ENCODE data around the gene LRRC4C. TPM values are rescaled to one million over a fixed set of nuclear protein-coding genes. Genes with fewer than 3 reads are reported as not detected.

Gene LRRC4C
- total RNA-seq, 6 donors from 2014 or later, result 0.37 to 1.2 (median 1.0) TPM; not detected in 2

- no peaks in the 10 kb centered on the region for H3K27me3 ChIP-seq
- no peak for DNase-seq
- H3K4me1 ChIP-seq, result no peaks in the 10 kb centered on the region
- no peak for ATAC-seq (ENCODE audit: low FRiP score in 2 of 2)
- no peak overlapping the region for H3K27ac ChIP-seq
- WGBS, 2 donors, result 48 to 50% methylated on average over 2 of the region's 2 CpGs
- H3K9me3 ChIP-seq, result no peaks in the 10 kb centered on the region
- no peaks in the 10 kb centered on the region for H3K36me3 ChIP-seq
- no peak overlapping the region for H3K4me3 ChIP-seq
- TF ChIP-seq POLR2AphosphoS5 (IDR thresholded peaks at IDR 0.05) (no peak), EP300 (IDR thresholded peaks at IDR 0.05) (no peak), POLR2A (IDR thresholded peaks at IDR 0.05) (no peak), CTCF (IDR thresholded peaks at IDR 0.05) (no peak)
Observed at GRCh38 chr11:41113160-41113559, 346.3 kb downstream of the LRRC4C start.

DNA sequence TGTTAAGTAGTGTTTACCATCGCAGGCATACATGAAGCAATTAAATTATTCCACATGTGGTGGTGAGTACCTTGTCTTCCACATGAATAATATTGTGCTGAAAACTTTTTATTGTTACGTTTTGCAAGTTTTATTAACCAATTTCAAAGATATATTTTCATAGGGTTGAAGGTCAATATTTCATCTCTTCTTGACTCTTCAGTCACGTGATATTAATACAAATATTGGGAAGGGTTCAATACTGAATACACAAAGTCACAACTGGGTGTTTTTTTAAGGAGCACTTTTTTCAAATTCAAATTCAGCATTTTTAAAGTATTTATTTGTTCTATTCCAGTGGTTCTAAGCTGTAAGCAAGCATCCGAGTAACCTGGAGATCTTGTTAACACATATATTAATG, 348.9 kb downstream of the LRRC4C start:
- no peak for ATAC-seq (ENCODE audit: low FRiP score in 2 of 2)
- Histone ChIP-seq H3K27me3 (no peaks in the 10 kb centered on the region), H3K27ac (no peak overlapping the region), H3K36me3 (no peaks in the 10 kb centered on the region), H3K4me1 (no peaks in the 10 kb centered on the region), H3K9me3 (no peaks in the 10 kb centered on the region), H3K4me3 (no peak overlapping the region)
- no peak for DNase-seq
- WGBS, 2 donors, result 76 to 80% methylated on average over 4 of the region's 4 CpGs
- TF ChIP-seq POLR2AphosphoS5 (IDR thresholded peaks at IDR 0.05) (no peak), CTCF (IDR thresholded peaks at IDR 0.05) (no peak), EP300 (IDR thresholded peaks at IDR 0.05) (no peak), POLR2A (IDR thresholded peaks at IDR 0.05) (no peak)

DNA sequence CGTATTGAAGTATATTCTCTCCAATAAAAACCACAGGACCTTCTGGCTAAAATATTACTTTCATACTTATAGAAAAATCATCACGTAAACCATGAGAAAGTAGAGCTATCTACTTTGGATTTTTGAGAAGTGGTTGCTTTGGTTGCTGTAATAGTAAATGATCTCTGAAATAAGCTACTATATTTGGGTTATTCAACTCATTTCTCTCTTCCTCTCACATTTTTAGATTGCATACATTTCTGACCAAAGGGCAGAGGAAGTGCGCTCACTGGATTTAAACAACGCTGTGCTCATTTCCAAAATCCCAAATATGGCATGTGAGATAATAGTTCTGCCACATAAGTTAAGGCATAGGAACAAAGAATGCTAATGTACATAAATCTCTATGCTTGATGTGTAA, 357.0 kb downstream of the LRRC4C start:
- Histone ChIP-seq H3K4me3 (no peak overlapping the region), H3K27me3 (no peaks in the 10 kb centered on the region), H3K4me1 (no peaks in the 10 kb centered on the region), H3K9me3 (no peaks in the 10 kb centered on the region), H3K36me3 (no peaks in the 10 kb centered on the region), H3K27ac (no peak overlapping the region)
- ATAC-seq (ENCODE audit: low FRiP score in 2 of 2), result no peak
- TF ChIP-seq POLR2A (IDR thresholded peaks at IDR 0.05), result no peak
- no peak for TF ChIP-seq POLR2AphosphoS5 (IDR thresholded peaks at IDR 0.05)
- TF ChIP-seq EP300 (IDR thresholded peaks at IDR 0.05), result no peak
- TF ChIP-seq CTCF (IDR thresholded peaks at IDR 0.05), result no peak
- no peak for DNase-seq
- WGBS, 2 donors, result 75 to 82% methylated on average over 4 of the region's 4 CpGs

- H3K36me3 ChIP-seq, result no peaks in the 10 kb centered on the region
- H3K4me1 ChIP-seq, result no peaks in the 10 kb centered on the region
- TF ChIP-seq EP300 (IDR thresholded peaks at IDR 0.05) (no peak), POLR2A (IDR thresholded peaks at IDR 0.05) (no peak), POLR2AphosphoS5 (IDR thresholded peaks at IDR 0.05) (no peak), CTCF (IDR thresholded peaks at IDR 0.05) (no peak)
- H3K9me3 ChIP-seq, result no peaks in the 10 kb centered on the region
- H3K4me3 ChIP-seq, result no peak overlapping the region
- DNase-seq (no peak), ATAC-seq (ENCODE audit: low FRiP score in 2 of 2) (no peak)
- no peaks in the 10 kb centered on the region for H3K27me3 ChIP-seq
- no peak overlapping the region for H3K27ac ChIP-seq
- WGBS, 2 donors, result 55 to 64% methylated on average over 1 of the region's 1 CpG
Observed at GRCh38 chr11:41099654-41100053, 359.8 kb downstream of the LRRC4C start.

DNA sequence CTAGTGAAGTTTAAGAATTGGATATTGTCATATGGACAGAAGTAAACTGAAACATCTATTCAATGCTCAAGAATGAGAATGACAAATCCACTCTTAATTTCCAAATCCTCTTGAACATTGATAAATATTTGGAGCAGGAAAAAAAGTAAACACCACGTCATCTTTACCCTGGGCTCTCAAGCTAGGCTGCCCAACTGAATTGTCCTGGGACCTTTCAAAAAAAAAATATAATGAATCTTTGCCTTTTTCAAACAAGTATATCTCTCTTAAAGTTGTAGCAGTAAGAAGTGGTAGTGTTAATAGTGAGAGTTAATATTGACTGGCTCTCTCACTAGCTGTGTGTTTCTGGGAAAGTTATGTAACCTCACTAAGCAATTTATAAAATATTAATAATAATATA, 374.3 kb downstream of the LRRC4C start:
- H3K9me3 ChIP-seq, result no peaks in the 10 kb centered on the region
- H3K4me1 ChIP-seq, result no peaks in the 10 kb centered on the region
- DNase-seq (no peak), ATAC-seq (ENCODE audit: low FRiP score in 2 of 2) (no peak)
- 32 to 41% methylated on average over 1 of the region's 1 CpG for WGBS, 2 donors
- no peak overlapping the region for H3K27ac ChIP-seq
- H3K27me3 ChIP-seq, result no peaks in the 10 kb centered on the region
- no peaks in the 10 kb centered on the region for H3K36me3 ChIP-seq
- no peak overlapping the region for H3K4me3 ChIP-seq
- TF ChIP-seq CTCF (IDR thresholded peaks at IDR 0.05) (no peak), EP300 (IDR thresholded peaks at IDR 0.05) (no peak), POLR2AphosphoS5 (IDR thresholded peaks at IDR 0.05) (no peak), POLR2A (IDR thresholded peaks at IDR 0.05) (no peak)
